GM21529 (cell line): ENCODE measurements around the gene TTC23.

ENCODE experiments used
- ATAC-seq: cut with Tn5 transposase; IDR thresholded peaks from one replicate; pipeline ENCODE4 v1.9.1; 2021; ENCODE audit not compliant: unreplicated experiment

Gene TTC23

DNA sequence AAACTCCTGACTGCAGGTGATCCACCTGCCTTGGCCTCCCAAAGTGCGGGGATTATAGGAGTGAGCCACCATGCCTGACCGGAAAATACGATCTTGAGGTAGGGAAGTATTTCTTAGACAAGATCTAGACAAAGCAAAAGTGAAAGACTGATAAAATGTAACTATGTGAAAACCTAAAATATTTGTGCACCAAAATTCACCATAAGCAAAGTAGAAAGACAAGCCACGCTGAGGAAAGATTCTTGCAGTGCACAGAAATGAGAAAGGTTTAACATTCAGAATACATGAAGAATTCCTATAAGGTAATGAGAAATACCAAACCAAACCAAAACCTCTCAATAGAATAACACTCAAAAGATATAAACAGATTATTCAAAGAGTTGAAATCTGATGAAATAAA is 108.8 kb downstream of the TTC23 start:
- ATAC-seq = no peak

DNA sequence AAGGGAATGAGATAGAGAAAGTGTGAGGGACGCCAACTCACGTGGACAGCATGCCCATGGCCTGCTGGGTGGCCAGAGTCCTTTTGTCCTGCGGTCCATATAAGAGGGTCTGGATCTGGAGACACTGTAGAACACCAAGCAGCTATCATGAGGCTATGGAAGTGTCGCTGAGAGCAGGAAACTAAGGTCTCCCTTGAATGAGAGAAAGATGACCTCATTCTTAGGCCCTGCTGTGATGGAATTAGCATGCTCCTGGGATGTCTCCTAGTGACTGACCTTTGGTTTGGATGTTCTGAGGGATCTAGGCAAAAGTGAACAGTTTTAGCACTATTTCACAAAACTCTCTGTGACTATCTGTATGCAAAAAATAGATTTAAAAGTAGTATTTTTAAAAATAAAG is 110.1 kb downstream of the TTC23 start:
- ATAC-seq = no peak

DNA sequence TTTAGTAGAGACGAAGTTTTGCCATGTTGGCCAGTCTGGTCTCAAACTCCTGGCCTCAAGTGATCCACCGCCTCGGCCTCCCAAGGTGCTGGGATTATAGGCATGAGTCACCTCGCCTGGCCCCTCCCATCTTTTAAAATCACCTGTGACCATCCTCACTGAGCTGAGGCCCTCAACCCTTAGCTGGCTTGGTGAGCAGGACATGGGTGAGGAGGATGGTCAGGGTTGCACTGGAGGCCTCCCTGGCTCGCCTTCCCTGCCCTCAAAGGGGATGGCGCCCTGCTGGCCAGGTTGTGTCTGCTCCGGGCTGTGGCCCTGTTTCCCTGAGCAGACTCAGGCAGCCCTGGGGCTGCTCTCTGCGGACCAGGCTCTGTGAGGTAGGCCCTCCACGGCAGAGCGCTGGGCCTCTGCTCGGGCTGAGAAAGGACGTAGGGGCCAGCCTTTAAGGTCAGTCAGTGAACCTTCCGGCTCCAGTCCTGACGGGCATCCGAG is 110.8 kb downstream of the TTC23 start:
- no peak for ATAC-seq

DNA sequence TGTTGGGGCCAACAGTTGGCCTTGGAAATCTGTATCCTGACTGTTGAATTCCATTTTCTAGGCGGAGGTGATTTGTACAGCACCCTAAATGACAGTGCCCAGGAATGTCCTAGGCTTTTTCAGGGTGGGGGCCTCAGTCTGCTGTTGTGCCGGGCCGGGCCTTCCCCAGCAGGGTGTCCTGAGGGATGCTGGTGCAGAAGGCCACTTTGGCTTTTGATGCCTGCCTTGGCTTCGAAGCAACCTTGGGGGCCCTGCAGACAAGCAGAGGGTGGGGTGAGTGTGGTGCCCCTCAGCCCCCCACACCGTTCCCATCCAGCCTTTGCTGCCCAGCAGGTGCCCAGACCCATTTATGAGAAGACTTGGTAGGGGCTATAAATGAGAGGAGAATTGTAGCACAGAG is 111.5 kb downstream of the TTC23 start:
- no peak for ATAC-seq

DNA sequence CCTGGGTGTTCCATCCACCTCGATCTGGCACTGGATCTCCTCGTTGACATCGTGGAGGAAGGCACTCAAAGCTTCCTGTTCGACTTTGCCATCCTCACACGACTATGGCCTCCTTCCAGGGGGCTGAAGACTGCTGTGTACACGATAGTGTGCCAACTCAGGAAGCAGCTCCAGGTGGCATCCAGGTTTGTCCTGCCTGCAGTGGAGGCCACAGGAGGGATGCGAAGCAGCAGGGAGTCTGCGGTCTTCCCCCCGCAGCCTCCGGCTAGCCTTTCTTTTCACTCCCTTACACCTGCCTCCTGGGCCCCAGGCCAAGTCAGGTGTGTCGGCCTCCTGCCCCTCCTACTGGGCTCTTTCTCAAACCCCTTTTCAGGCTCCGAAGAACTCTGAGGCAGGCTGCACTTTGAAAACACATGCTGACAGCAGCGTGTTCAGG is 112.3 kb downstream of the TTC23 start:
- no peak for ATAC-seq

DNA sequence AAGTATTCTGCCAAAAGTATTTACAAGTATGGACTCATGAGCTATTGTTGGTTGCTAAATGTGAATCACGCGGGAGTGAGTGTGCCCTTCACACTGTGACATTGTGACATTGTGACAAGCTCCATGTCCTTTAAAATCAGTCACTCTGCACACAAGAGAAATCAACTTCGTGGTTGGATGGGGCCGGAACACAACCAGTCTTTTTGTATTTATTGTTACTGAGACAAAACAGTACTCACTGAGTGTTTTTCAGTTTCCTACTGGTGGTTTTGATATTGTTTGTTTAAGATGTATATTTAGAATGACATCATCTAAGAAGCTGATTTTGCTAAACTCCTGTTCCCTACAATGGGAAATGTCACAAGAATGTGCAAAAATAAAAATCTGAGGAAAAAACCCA is 114.2 kb downstream of the TTC23 start:
- ATAC-seq = peak; percentile 80

DNA sequence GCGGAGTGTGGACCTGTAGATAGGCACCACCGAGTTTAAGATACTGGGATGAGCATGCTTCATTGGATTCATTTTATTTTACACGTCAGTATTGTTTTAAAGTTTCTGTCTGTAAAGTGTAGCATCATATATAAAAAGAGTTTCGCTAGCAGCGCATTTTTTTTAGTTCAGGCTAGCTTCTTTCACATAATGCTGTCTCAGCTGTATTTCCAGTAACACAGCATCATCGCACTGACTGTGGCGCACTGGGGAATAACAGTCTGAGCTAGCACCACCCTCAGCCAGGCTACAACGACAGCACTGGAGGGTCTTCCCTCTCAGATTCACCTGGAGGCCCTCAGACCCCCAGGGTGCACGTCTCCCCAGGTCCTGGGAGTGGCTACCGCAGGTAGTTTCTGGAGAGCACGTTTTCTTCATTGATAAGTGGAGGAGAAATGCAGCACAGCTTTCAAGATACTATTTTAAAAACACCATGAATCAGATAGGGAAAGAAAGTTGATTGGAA is 115.0 kb downstream of the TTC23 start:
- no peak for ATAC-seq

DNA sequence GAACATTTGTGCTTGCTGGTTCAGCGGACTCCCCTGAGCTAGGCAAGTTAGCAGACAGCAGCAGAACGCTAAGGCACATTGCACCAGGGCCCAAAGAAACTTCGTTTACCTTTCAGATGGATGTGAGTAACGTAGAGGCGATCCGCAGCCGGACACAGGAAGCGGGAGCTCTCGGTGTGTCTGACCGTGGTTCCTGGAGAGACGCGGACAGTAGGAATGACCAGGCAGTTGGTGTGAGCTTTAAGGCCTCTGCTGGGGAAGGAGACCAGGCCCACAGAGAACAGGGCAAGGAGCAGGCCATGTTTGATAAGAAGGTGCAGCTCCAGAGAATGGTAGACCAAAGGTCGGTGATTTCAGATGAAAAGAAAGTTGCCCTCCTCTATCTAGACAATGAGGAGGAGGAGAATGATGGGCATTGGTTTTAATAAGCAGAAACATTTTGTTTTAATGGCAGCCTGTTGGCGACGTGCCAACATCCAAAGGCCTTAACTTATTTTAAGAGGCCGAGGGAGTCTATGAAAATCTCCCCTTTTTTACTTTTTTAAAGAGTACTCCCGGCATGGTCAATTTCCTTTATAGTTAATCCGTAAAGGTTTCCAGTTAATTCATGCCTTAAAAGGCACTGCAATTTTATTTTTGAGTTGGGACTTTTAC is 116.6 kb downstream of the TTC23 start:
- no peak for ATAC-seq

DNA sequence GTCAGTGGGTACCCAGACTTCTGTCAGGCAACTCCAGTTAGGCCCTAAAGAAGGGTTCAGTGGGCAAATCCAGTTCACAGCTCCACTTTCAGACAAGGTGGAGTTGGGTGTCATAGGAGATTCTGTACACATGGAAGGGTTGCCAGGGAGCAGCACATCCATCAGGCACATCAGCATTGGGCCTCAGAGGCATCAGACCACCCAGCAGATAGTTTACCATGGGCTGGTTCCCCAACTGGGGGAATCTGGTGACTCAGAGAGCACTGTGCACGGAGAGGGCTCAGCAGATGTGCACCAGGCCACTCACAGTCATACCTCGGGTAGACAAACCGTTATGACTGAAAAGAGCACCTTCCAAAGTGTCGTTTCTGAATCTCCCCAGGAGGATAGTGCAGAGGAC is 117.3 kb downstream of the TTC23 start:
- no peak for ATAC-seq

DNA sequence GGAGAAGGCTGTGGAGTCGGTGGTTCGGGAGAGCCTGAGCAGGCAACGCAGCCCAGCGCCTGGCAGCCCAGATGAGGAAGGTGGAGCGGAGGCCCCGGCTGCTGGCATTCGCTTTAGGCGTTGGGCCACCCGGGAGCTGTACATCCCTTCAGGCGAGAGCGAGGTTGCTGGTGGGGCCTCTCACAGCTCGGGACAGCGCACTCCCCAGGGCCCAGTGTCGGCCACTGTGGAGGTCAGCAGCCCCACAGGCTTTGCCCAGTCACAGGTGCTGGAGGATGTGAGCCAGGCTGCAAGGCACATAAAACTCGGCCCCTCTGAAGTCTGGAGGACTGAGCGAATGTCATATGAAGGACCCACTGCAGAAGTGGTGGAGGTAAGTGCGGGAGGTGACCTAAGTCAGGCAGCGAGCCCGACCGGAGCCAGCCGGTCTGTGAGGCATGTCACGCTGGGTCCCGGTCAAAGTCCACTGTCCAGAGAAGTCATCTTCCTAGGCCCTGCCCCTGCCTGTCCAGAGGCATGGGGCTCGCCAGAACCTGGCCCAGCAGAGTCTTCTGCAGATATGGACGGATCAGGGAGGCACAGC is 117.8 kb downstream of the TTC23 start:
- no peak for ATAC-seq

DNA sequence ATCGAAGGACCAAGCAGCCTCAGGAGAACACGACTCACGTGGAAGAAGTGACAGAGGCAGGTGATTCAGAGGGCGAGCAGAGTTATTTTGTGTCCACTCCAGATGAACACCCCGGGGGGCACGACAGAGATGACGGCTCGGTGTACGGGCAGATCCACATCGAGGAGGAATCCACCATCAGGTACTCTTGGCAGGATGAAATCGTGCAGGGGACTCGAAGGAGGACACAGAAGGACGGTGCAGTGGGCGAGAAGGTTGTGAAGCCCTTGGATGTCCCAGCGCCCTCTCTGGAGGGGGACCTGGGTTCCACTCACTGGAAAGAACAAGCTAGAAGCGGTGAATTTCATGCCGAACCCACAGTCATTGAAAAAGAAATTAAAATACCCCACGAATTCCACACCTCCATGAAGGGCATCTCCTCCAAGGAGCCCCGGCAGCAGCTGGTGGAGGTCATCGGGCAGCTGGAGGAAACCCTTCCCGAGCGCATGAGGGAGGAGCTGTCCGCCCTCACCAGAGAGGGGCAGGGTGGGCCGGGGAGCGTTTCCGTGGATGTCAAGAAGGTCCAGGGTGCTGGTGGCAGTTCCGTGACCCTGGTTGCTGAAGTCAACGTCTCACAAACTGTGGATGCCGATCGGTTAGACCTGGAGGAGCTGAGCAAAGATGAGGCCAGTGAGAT is 118.5 kb downstream of the TTC23 start:
- no peak for ATAC-seq

DNA sequence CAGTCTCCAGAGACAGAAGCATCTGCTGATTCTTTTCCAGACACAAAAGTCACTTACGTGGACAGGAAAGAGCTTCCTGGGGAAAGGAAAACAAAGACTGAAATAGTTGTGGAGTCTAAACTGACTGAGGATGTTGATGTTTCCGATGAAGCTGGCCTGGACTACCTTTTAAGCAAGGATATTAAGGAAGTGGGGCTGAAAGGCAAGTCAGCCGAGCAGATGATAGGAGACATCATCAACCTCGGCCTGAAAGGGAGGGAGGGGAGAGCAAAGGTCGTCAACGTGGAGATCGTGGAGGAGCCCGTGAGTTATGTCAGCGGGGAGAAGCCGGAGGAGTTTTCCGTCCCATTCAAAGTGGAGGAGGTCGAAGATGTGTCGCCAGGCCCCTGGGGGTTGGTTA is 119.1 kb downstream of the TTC23 start:
- ATAC-seq = no peak

DNA sequence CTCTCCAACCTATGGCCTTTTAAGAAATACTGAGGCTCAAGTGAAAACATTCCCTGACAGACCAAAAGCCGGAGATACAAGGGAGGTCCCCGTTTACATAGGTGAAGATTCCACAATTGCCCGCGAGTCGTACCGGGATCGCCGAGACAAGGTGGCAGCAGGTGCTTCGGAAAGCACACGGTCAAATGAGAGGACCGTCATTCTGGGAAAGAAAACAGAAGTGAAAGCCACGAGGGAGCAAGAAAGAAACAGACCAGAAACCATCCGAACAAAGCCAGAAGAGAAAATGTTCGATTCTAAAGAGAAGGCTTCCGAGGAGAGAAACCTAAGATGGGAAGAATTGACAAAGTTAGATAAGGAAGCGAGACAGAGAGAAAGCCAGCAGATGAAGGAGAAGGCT is 119.7 kb downstream of the TTC23 start:
- no peak for ATAC-seq

DNA sequence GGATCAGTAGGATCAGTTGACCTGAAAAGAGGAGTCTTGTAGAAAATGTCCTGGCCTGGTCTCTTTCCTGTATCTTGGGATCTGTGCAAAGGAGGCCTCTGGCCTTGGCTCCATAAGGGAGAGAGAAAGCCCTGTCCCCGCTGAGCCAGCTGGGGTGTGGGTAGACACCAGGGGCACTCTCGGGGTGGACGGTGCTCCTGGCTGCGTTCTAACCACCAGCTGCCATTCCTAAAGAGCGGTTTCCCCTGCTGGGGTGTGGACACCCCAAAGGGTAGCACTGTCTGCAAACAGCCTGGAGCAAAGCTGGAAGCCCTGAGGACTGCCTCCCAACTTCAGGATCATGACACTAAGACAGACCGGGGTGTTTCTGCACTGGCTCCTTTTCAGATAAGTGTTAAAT is 121.0 kb downstream of the TTC23 start:
- no peak for ATAC-seq

DNA sequence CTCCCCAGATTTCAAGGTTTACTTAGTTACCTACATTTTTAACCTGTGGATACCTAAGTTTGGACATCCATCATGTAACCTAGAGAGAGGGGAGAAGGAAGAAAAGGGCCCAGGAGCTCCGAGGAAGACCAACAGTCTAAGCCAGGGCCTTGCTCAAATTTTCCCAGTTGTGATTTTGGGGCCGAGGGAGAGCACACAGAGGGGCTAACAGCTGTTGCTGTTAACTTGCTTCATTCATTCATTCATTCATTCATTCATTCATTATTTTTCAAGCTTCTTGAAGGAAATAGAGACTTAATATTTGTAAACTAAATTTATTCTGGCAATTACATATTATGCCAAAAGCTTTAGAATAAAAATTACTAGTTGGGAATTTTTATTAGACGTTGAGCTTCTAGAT is 121.6 kb downstream of the TTC23 start:
- no peak for ATAC-seq

DNA sequence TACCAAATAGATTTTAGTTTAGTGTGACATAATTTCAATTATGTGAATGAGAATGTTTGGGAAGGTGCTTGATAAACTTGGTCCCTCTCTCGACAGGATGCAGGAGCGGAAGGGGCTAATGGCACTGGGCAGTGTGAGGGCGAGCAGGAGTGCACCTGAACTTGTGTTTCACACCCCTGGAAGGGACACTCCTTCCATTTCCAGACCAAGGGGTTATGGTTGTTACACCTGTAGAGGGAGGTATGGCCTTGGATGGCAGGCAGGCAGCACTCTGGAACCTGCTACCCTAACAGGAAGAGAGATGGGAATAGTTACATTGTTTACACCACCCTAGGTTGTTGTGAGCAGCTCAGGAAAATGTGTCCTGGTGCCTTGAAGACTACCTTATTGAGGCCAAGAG is 122.5 kb downstream of the TTC23 start:
- no peak for ATAC-seq

DNA sequence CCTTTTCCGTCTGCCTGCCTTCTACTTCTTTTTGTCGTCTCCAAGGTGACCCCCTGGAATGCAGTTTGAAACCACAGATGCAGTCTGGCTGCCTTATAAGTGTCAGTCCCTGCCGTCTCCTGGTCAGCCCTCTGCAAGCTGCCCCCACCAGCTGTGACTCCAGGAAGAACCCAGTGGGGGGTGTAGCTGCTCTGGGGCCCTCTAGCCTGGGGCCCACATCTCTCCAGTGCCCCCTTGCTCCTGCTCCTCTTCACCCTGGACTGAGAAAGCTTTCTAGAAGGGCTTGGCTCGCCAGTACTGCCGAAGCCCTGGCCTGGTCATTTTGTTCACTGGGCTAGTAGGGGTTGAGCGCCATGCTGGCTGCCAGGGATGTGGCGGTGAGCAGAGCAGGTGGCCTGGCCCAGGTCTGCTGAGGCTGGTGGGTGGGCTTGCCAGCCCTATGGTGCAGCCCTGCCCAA is 123.2 kb downstream of the TTC23 start:
- no peak for ATAC-seq

DNA sequence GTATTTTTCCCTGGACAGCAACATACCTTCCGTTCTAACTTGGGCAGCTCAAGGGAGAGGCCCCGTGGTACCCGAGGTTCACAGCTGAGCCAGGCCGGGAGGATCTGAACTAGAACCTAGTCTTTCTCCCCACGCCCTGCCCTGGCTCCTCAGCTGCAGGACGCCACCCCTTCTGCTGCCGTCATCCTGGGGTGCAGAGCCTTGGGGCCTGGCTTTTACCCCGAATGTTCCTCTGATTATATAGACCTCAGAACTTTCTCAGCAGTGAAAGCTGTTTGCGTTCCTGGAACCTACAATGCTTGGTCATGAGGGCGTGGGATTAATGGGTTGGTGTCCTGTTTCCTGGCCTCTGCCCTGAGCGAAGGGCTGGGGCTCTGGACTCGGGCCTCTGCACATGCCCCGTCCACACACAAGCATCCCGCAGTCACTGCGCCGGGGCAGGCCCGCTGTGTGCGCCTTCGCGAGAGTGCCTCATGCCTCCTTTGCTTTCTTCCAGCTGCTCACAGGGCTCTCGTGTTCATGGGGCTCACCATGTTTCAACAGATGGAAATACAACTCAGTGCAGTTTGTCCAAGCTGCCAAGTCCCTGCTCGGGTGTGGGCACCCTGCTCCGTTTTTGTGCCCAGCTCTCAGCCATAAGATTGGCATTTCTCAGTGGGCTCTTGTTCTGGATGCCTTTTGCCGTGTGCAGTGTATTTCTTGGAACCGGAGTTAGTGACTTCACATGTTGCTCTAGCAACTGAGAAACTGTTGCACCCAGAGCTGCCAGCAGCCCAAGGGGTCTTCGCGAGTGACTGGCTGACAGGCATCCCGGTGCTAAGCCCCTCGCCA is 124.1 kb downstream of the TTC23 start:
- ATAC-seq = no peak

DNA sequence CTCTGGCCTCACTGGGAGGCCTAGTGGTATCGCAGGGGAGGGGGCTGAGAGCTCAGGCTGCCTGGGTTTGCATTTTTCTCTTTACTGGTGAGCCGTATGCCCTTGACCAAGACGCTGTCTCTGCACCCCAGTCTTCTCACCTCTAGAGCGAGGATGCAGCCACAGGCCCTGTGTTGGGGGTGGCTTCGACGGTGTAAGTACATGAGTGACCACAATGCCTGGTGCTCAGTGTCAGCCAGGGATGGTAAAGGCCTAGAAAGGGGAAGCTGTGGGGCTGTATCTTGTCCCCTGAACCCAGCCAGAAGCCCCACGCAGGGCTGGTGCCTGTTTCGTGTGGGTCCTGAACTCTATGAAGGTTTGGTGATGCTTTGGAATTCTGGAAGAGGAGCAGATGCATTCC is 124.7 kb downstream of the TTC23 start:
- no peak for ATAC-seq

DNA sequence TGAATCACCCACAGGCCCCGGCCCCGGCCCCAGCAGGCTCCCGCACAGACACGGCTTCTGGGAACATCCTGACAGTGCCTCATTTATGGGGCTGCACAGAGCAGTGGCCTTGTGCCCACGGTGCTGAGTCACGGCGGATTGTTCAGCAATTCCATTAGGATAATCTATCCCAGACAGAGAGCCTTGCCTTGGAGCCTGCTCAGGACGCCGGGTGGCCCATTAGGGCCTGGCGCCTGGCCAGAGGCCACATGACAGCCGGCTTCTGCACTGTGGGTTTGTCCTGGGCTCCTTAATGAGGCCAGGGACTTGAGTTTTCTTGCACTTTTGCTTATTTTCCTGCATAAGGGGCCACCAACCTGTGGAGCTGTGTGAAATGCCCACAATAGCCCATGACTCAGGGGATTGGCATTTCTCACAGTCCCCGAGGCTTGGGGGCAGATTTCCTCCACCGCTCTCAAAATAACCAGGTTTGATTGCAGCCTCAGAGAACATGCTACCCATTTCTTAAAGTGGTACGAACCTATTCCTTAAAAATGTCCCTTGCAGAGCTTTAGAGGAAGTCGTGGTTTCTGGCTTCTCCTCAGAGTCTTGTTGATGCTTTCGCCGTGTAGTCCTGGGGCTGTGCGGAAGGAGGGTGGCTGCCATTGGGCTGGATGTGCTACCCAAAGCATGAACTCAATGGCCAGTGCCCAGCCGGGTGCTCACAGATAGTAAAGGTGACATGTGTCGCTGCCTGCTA is 125.5 kb downstream of the TTC23 start:
- no peak for ATAC-seq
